Right hindlimb (tissue), 1 donor: ENCODE data around the gene KCNIP1.
"Not testable (repeated sequence)": the region's sequence is repeated elsewhere in the genome, so short reads cannot be mapped to it uniquely, and the experiment has no call there.

Experiments used
- DNase-seq: peaks from one replicate; pipeline ENCODE4 v3.0.0-alpha.2; 2018

The KCNIP1 gene

DNA sequence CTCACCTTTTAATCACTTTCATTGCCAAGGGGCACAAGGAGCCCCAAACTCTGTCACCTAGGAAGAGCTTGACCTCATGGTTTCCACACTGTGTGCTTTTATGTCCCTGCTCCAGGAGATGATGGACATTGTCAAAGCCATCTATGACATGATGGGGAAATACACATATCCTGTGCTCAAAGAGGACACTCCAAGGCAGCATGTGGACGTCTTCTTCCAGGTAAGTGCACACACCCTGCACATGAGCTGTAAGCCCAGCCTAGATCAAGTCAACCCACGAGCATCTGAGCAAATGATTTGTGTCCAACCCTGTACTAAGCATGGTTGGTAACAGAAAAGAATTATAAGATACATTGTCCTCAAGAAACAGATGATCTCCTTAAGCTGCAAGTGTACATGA is 228.9 kb downstream of the KCNIP1 start:
- DNase-seq: no peak

DNA sequence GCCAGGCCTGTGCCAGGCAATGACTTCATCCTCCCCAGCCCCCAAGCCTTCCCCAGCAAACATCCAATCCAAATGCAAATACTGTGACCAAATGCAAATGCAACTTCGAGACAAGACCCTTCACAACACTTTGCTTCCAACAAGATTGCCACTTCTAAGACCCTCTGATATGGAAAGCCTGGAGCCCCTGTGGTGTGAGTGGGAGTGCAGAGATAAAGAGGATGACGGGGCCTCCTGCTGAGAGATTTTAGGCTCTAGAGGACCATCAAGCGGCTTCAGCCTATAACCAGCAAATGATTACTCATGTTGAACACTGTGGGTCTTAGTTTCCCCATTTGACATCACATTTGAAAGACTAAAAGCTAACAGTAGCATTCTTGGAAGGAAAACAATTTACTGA is 233.1 kb downstream of the KCNIP1 start:
- DNase-seq: no peak

DNA sequence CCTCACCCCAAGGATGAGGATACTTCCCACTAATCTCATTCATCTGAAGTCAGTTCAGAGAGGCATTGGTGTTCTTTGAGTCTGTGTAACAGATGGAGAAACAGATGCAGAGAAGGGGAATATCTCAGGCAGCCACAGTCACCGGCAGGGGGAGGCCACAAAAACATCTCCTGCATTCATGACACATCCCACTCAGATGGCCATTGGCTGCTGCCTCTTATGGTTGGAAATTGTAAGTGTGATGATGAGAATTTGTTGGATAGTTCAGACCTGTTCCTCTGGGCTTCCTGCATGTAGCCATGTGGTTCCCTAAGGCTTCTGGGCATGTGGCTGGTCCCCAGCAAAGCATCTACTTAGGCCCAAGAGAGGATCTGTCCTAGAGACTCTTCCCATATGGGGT is 233.8 kb downstream of the KCNIP1 start:
- DNase-seq: no peak

DNA sequence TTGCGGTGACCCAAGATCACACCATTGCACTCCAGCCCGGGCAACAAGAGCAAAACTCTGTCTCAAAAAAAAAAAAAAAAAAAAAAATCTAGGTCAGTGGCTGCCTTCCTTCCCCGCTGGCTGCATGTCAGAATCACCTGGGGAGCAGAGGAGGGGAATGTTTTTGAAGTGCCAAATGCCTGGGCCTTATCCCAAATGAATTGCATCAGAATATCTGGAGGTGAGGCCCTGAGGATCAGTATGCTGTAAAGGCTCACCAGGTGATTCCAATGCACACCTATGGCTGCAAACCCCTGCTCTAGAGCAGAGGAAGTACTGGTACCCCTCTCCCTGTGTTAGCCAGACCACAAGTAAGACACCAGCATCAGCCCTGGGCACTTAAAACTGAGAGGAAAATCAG is 235.0 kb downstream of the KCNIP1 start:
- no peak for DNase-seq

DNA sequence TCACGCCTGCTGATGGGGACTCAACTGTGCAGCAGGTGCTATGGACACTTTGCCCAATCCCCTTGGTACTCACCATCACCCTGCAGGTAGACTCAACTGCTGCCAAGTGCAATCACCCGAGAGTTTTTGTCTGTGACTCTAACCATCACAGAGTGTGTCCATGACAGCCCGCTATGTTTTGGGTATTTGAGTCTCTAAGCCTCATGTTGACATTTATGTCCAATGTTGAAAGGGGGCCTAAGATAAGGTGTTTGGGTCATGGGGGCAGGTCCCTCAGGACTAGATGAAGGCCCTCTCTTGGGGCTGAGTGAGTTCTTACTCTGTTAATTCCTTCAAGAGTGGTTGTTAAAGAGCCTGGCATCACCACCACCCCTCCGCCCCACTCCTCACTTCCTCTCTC is 235.6 kb downstream of the KCNIP1 start:
- DNase-seq: no peak

DNA sequence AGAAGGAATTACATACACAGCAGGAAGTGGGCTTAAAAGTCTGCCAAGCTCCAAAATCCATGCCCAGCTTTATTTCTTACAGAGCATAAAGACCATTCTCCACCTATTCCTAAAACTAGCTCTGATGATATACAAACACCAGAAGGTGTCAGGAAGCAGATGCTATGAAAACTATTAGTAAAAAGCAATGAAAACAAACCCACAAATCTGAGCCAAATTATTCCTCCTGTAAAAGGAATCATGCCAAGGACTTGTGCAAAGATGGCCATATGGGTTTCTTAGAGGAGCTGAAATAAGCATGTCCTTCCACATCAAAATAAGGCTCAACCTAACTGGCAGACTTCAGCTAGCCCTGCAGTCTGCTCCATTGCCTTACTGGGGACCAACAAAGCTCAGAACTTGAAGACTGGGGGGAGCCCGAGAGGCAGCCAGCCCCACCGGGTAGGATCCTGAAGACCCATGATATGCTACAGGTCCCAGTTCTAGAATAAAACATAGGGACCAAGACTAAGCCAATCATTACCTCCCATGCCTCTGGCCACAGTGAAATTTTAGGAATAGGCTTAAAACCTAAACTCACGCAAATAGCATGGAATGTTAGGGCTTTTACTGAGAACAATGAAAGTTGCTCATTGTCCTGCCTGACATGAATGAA is 236.9 kb downstream of the KCNIP1 start:
- DNase-seq: no peak

DNA sequence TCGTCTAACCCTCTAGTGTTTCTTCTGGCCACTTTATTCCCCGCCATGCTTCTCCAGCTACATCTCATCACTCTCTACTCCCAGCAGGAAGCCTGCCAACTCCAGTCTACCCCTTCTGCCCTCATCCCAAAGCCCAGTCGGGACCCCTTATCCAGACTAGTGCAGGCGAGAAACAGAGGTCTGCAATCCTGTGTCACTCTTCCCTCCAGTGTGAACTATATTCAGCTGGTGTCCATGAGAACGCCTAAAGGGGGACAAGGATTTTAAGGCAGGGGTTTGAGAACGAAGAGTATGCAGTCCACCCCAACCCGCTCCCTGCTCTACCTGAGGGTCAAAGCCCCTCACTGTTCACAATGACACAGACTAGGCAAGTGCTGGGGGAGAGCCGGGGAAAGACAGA is 238.0 kb downstream of the KCNIP1 start:
- DNase-seq: no peak

DNA sequence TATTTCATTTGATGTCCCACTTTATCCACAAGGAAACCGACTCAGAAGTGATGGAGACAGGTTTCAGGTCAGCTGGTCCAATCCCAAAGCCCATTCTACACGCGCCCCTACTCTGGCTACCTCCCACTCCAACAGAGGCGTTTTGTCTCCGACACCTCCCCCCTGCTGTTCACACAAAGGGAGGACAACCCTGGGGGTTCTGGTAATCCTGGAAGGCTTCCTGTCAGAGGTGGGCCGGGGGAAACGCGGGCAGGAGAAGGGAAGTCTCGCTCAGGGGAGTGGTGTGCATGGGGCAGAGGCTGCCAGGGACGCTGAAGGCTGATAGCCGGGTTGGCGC is 240.0 kb downstream of the KCNIP1 start:
- no peak for DNase-seq

DNA sequence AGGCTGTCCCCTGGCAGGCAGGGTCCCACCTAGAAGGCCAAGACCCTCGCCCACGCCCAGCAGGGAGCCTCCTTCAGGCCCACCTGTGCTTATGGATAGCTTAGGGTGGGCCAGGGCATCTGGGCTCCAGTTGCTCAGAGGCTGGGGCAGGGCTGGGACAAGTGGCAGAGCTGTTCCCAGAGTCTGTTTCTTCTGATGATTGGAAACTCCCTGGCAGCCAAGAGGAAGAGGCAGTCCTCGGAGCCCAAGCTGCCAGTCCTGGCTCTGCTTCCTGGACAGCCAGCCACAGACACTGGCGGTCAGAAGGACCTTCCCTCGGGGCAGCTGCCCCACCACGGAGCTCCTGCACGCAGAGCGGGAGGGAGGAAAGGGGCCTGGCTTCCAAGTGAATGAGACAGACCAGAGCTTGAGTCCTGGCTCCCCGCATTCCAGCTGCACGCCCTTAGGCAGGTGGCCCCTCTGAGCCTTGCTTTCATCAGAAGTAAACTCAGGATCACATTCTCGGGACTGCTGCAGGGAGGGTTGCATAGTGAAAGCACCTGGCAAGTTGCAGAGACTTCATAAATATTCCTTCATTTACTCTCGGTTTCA is 241.8 kb downstream of the KCNIP1 start:
- peak; percentile 50 for DNase-seq

DNA sequence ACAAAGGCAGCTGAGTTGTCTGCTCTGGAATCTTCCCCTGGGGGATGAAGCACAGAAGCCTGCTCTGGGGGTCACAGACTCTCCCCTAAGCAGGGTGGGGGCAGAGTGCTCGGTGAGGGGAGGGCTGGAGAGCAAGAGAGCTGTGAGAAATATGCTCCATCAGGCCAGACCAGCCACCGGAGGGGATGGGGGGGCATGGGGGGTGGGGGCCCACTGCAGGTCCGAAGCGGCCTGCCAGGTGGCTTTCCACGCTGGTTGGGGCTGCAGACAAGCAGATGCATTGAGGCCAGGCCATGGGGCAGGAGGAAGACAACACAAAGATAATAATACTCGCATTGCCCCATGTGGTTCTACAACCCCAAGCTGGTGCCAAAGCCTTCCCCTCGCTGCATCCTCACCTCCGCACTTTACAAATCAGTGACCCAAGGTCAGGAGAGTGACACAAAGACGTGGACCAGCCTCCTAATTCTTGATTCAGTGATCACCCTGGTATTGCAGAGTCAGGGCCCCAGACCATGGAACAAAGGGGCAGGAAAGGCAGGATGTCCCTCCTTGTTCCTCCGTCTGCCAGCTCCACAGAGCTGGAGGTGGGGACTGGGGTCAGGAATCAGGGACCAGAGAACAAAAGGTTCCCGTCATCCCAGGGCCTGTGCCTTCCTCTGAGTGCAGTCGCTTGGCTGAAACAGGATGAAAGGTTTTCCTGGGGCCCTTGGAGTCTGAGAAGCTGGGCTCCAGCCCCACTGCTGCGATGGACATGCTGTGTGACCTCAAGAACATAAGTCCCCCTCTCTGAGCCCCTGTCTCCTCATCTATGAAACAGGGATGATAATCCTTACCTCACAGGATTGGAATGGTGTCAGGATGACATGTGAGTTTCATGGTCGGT is 242.5 kb downstream of the KCNIP1 start:
- no peak for DNase-seq

DNA sequence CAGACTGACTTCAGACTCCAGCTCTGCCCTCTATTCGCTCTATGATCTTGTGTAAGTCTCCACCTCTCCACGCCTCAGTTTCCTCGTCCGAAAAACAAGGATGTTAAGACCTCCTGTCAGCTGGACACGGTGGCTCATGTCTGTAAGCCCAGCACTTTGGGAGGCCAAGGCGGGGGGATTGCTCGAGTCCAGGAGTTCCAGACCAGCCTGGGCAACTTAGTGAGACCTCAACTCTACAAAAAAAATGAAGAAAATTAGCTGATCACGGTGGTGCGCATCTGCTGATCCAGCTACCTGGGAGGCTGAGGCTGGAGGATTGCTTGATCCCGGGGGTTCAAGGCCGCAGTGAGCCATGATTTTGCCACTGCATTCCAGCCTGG is 243.1 kb downstream of the KCNIP1 start:
- no peak for DNase-seq

DNA sequence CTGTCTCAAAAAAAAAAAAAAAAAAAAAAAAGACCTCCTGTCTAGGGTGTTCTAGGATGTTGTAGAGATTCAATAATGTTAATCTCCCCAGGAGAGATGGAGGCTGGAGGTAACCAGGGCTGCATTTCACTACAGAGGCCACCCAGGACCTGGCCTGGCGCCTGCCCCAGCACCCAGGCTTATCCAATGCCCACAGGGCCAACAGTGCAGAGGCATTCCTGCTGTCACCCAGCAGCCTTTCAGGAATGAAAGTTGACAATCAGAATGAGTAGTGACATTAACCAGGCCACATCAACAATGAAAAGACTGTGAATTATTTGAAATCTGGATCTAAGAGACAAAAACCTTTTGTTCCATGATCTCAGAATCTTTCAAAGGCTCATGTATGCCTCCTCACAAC is 243.5 kb downstream of the KCNIP1 start:
- DNase-seq: no peak

DNA sequence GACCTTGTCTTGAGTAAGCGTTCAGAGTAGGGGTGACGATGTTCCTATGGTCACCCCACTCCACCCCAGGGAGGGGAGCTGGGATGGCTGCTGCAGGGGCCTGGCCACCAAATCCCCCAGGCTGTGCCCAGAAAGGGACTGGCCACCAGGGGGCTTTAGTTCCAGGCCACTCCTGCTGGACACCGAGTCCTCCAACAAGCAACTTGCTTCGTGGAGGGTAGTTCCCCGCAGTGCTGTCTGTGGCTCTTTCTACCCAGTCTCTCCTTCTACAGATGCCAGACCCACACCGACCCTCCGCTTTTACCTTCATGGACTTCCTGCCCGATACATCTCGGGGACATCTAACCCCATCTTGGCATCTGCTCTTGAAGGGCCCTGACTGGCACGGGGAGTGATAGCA is 244.0 kb downstream of the KCNIP1 start:
- DNase-seq: no peak

DNA sequence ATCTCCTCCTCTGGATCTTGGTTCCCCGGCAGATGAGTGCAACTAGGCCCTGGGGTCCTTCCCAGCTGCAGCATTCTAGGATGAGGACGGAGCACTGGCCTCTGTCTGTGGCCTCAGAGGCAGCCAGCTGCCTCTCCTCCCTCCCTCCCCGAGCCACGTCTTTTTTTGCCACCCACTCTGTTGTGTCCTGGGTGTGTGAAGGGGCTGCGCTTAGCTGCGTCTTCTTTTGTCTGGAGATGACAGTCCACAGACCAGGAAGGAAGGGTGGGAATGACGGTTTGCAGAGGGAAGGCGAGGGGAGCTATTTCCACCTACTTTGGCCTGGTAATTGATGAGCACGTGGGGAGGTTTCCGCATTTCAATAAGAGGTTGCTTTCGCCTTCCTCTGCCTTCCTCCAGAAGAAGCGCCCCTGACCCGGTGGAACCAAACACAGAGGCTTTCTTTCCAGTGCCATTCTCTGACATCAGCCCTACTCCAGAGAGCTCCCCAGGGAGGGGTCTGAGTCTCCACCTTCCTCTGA is 245.2 kb downstream of the KCNIP1 start:
- peak; percentile 77 for DNase-seq

DNA sequence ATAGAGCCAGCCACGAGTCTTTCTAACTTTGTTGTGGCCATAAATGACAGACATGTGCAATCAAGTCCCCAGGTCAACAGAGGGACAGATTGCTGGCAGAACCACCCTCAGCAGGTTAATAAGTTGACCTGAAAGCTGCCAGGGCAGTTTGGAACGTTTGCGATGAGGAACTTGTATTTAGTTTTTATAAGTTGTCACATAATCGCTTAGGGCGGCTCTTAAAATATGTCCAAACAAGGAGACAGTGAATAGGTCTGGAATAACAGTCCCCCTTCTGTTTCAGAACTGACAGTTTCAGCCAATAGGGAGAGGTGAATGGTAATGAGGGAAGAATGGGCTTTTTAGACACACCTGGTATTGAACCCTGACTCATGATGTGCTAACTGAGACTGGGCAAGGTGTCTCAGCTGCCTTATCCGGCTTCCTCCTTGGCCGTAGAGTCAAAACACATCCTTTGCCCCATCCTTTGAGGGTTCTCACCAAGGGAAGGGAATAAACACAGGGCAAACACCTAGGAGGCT is 246.2 kb downstream of the KCNIP1 start:
- no peak for DNase-seq

DNA sequence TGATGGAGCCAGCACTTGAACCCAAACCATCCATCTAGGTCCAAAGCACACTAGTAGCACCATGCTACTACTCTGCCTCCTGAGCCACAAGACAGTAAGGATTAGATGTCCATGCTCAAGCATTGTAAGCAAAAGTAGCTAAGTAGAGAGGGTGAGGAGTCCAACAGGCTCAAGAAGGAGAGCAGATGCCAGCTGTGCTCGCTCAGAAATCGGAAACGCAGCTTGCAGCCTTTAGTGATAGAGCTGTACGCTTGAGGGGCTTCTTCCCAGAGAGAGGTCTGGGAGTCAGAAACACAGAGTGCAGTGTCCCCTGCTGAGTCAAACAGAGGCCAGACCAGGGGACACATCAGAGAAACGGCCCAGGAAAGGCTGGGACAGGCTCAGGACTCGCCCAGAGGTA is 247.0 kb downstream of the KCNIP1 start:
- DNase-seq: no peak

DNA sequence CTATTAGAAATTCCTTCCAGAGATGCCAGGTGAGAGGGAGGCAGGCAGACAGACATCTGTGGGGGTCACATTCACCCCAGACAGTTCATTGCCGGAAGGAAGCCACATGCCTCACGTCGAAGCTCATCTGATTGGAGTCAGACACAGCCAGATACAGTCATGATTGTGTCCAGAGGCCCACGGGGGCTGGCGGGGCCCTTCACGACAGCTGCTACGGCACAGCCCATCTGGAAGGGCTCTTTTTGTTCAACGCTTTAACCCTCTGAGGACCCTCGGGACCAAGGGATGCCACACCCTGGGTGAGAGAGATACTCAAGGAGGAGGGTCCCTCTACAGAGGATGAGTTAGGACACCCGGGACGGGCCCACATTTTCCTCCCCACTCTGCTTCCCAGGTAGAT is 247.8 kb downstream of the KCNIP1 start:
- peak; percentile 46 for DNase-seq

DNA sequence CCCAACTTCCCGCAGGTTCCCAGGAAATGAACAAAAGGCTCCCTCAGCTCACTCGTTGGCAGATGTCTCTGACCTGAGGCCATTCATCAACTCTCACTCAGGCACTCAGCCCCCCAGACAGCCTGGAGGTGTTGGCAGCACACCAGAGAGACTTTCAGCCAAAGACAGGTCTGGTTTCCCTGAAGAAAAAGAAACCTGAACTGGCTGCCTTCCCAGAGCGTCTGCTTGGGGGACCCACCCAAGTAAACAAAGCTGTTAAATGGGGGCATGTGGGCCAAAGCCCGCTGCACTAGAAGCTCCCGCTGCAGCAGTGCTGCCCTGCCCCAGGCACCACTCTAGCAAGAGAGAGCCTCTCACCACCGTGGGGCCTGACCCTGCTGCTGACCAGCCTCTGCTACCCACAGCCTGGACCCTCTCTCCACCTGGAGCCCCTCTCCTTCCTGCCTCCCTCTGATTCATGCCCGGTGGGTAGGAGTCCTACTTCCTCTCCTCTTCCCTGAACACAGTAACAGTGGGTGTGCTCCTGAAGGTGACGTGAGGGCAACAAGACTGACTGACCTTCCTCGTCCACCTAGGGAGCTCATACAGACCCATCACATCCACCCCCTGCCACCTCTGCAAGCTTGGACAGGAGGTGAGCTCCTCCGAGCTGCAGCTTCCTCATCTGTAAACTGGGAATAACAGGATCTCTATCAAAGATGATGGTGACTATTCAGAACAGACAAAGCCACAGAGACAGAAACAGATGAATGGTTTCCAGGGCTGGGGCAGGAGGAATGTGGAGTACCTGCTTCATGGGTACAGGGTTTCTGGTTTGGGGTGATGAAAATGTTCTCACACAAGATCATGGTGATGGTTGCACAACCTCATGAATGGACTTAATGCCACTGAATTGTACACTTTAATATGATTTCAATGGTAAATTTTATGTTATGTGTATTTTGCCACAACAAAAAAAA is 248.7 kb downstream of the KCNIP1 start:
- no peak for DNase-seq

DNA sequence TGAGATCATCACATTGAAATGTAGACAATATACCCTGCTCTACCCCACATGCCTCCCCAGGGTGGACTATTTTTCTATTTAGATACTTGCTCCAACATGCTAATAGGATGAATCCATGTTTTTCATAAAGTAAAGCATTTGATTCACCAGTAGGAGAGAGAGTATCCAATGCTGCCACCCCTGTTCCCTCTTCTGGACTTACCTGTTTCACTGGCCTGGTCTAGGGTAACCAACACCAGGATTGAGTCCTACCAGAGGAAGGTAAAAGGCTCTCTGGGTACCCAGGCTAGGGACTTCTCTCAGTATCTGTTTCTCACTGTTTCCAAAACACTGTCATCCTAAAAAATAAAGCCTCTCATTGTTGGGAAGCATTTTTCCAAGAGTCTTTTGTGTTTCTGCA is 249.5 kb downstream of the KCNIP1 start:
- DNase-seq: no peak

DNA sequence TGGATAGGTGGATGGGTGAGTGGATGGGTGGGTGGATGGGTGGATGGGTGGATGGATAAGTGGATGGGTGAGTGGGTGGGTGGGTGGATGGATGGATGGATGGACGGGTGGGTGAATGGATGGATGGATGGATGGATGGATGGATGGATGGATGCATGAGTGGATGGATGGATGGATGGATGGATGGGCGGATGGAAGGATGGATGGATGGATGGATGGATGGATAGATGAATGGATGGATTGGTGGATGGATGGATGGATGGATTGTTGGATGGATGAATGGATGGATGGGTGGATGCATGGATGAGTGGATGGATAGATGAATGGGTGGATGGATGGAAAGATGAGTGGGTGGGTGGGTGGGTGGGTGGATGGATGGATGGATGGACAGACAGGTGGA is 250.7 kb downstream of the KCNIP1 start:
- not testable (repeated sequence) for DNase-seq

DNA sequence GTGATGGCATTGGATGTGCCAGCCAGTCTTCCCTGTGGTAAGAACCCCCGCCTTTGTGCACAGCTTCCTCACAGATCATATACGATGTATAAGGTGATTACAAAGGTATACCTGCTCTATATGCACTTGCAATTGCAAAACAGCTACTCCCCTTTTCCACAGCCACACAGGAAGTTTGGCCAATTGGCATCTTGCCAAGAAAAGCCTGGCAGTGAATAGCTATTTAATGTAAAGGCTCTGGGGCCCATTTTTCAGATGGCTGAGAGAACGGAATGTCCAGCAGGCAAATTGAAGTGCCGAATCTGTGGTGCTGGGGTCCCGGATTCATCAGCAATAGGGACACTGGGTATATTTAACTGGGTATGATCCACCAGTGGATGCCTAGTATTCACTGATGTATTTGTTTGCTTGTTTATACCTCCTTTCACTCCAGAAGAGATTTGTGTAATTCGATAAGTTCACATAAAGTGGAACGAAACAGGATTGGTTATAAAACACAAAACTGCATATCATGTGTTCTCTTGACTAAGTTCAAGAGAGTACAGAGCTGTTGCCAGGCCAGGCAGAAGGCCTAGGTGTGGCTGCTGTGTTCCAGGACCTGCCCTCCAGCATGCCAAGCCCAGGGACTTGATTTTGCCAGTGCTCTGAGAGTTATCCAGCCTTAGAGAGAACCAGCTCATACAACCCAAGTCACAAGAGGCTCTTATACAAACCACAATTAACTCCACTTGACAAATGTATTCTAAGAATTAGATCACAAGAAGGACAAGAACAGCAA is 252.0 kb downstream of the KCNIP1 start:
- DNase-seq: no peak

DNA sequence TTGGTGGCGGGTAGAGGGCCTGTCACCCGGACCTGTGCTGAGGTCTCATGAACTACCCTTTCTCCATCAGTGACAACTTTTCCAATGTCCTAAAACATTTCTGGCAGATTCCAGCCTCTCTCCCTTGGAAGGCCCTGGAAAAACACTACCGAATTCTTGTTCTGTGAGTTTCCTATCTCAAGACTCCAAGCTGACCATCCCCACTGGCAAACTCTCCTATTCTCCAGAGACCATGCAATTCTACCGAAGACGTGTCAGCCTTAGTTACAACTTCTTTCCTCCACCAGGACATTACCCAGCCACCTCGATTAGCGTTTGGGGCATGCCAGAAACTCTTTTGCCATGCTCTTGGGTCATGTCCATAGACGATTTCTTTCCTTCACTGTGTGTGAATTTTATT is 252.9 kb downstream of the KCNIP1 start:
- no peak for DNase-seq
